WTC11 (cell line): ENCODE data around the gene NFIA. TPM values are rescaled to one million over a fixed set of nuclear protein-coding genes. Genes with fewer than 3 reads are reported as not detected.

Source experiments
- ATAC-seq: fragments of 200-7000 bp; cut with Tn5 transposase; 2 replicates; pipeline ENCODE4 v1.10.0; 2021; ENCODE audit warnings: mild to moderate bottlenecking, moderate library complexity
- CTCF ChIA-PET: fragments of 300-600 bp; sonication (Branson Sonifier 250); formaldehyde crosslinking; loops from one replicate; lab custom pipeline; 2021; ENCODE audit warnings: antibody characterized with exemption; lab: Charles Lee
- POLR2A ChIA-PET: fragments of 350-600 bp; sonication (Branson Sonifier 250); formaldehyde crosslinking; loops from one replicate; lab custom pipeline; 2021; ENCODE audit warnings: antibody characterized with exemption; lab: Charles Lee
- DNase-seq: peaks from one replicate; pipeline ENCODE4 v3.0.0; 2021; ENCODE audit warnings: low spot score
- H3K27ac Mint-ChIP-seq: 2 replicates; pipeline ENCODE4 v1.8.0; 2021; ENCODE audit warnings: mixed read lengths
- H3K27me3 Mint-ChIP-seq: 2 replicates; pipeline ENCODE4 v1.8.0; 2021; ENCODE audit warnings: low read depth, mild to moderate bottlenecking, moderate library complexity, mixed read lengths
- H3K36me3 Mint-ChIP-seq: 2 replicates; pipeline ENCODE4 v1.8.0; 2021; ENCODE audit warnings: mixed read lengths
- H3K4me1 Mint-ChIP-seq: 2 replicates; pipeline ENCODE4 v1.8.0; 2022; ENCODE audit warnings: mixed read lengths
- H3K4me3 Mint-ChIP-seq: 2 replicates; pipeline ENCODE4 v1.8.0; 2021; ENCODE audit warnings: mild to moderate bottlenecking, moderate library complexity, mixed read lengths
- H3K9me3 Mint-ChIP-seq: 2 replicates; pipeline ENCODE4 v1.8.0; 2021; ENCODE audit warnings: mixed read lengths
- AR ChIP-seq: fragments of 250-450 bp; sonication (Bioruptor Pico); IDR thresholded peaks from 2 replicates; pipeline ENCODE4 v1.9.0; 2021; ENCODE audit warnings: mild to moderate bottlenecking
- ATF1 ChIP-seq: sonication (generic); formaldehyde crosslinking; IDR thresholded peaks from 2 replicates; pipeline ENCODE4 v1.8.1; 2023; ENCODE audit warnings: mild to moderate bottlenecking, moderate library complexity, missing genetic modification reagents
- ESRRA ChIP-seq: sonication (generic); formaldehyde crosslinking; IDR thresholded peaks from 2 replicates; pipeline ENCODE4 v1.8.1; 2022; ENCODE audit warnings: mild to moderate bottlenecking, missing genetic modification reagents, borderline replicate concordance
- FOXJ3 ChIP-seq: sonication (generic); formaldehyde crosslinking; IDR thresholded peaks from 2 replicates; pipeline ENCODE4 v1.9.0; 2021; ENCODE audit warnings: missing genetic modification reagents, mild to moderate bottlenecking, borderline replicate concordance
- FOXP1 ChIP-seq: sonication (generic); formaldehyde crosslinking; IDR thresholded peaks from 2 replicates; pipeline ENCODE4 v1.8.0; 2022; ENCODE audit warnings: missing genetic modification reagents, mild to moderate bottlenecking, moderate library complexity, borderline replicate concordance
- IRF1 ChIP-seq: sonication (generic); formaldehyde crosslinking; IDR thresholded peaks from 2 replicates; pipeline ENCODE4 v1.8.0; 2023; ENCODE audit warnings: missing genetic modification reagents
- IRF2 ChIP-seq: sonication (generic); formaldehyde crosslinking; IDR thresholded peaks from 2 replicates; pipeline ENCODE4 v1.8.0; 2022; ENCODE audit warnings: low read depth, missing genetic modification reagents, borderline replicate concordance
- JUN ChIP-seq: sonication (generic); formaldehyde crosslinking; IDR thresholded peaks from 2 replicates; pipeline ENCODE4 v1.8.0; 2023; ENCODE audit warnings: mild to moderate bottlenecking, missing genetic modification reagents
- KAT7 ChIP-seq: sonication (generic); formaldehyde crosslinking; IDR thresholded peaks from 2 replicates; pipeline ENCODE4 v1.8.1; 2023; ENCODE audit warnings: missing genetic modification reagents, mild to moderate bottlenecking, borderline replicate concordance
- NFATC4 ChIP-seq: fragments of 250-450 bp; sonication (Bioruptor Pico); IDR thresholded peaks from 2 replicates; pipeline ENCODE4 v1.9.0; 2021; ENCODE audit warnings: mild to moderate bottlenecking
- NFE2L1 ChIP-seq: sonication (generic); formaldehyde crosslinking; IDR thresholded peaks from 2 replicates; pipeline ENCODE4 v1.8.1; 2023; ENCODE audit warnings: missing genetic modification reagents
- OVOL2 ChIP-seq: fragments of 250-450 bp; sonication (Bioruptor Pico); IDR thresholded peaks from 2 replicates; pipeline ENCODE4 v1.9.0; 2021; ENCODE audit warnings: mild to moderate bottlenecking, borderline replicate concordance
- RORB ChIP-seq: fragments of 250-450 bp; sonication (Bioruptor Pico); IDR thresholded peaks from 2 replicates; pipeline ENCODE4 v1.9.0; 2021; ENCODE audit warnings: mild to moderate bottlenecking
- SMAD3 ChIP-seq: sonication (generic); formaldehyde crosslinking; IDR thresholded peaks from 2 replicates; pipeline ENCODE4 v1.8.0; 2022; ENCODE audit warnings: missing genetic modification reagents, mild to moderate bottlenecking, borderline replicate concordance
- SOX15 ChIP-seq: fragments of 250-450 bp; sonication (Bioruptor Pico); IDR thresholded peaks from 2 replicates; pipeline ENCODE4 v1.9.0; 2021; ENCODE audit warnings: mild to moderate bottlenecking
- SP1 ChIP-seq: sonication (generic); formaldehyde crosslinking; conservative IDR thresholded peaks from 2 replicates; pipeline ENCODE4 v1.8.1; 2022; ENCODE audit warnings: missing genetic modification reagents
- TEAD4 ChIP-seq: sonication (generic); formaldehyde crosslinking; IDR thresholded peaks from 2 replicates; pipeline ENCODE4 v1.8.0; 2022; ENCODE audit warnings: mild to moderate bottlenecking, missing genetic modification reagents
- ZBTB21 ChIP-seq: sonication (generic); formaldehyde crosslinking; IDR thresholded peaks from 2 replicates; pipeline ENCODE4 v1.8.1; 2023; ENCODE audit warnings: mild to moderate bottlenecking, missing genetic modification reagents, borderline replicate concordance
- ZNF232 ChIP-seq: sonication (generic); formaldehyde crosslinking; IDR thresholded peaks from 2 replicates; pipeline ENCODE4 v1.8.0; 2022; ENCODE audit warnings: mild to moderate bottlenecking, missing genetic modification reagents
- ZNF263 ChIP-seq: sonication (generic); formaldehyde crosslinking; IDR thresholded peaks from 2 replicates; pipeline ENCODE4 v1.8.1; 2022; ENCODE audit warnings: low read depth, mild to moderate bottlenecking, moderate library complexity, missing genetic modification reagents
- total RNA-seq: library from RNA; stranded (reverse); gene quantifications from 3 replicates; pipeline ENCODE4 v1.2.3, GENCODE V29; 2021
- TF ChIP-seq, protein P1 (sequence below): sonication (generic); formaldehyde crosslinking; IDR thresholded peaks from 2 replicates; pipeline ENCODE4 v1.8.1; 2023; ENCODE audit warnings: mild to moderate bottlenecking, missing genetic modification reagents, moderate library complexity
- TF ChIP-seq, protein P2 (sequence below): fragments of 250-450 bp; sonication (Bioruptor Pico); IDR thresholded peaks from 2 replicates; pipeline ENCODE4 v1.9.0; 2021; ENCODE audit warnings: mild to moderate bottlenecking, borderline replicate concordance
- TF ChIP-seq, protein P3 (sequence below): sonication (generic); formaldehyde crosslinking; conservative IDR thresholded peaks from 2 replicates; pipeline ENCODE4 v1.8.1; 2022; ENCODE audit warnings: mild to moderate bottlenecking, missing genetic modification reagents

The NFIA gene
- total RNA-seq, 1 experiment from 2014 or later: 16.7 TPM

- ChIA-PET CTCF (no interaction called here), POLR2A (no interaction called here)
- Mint-ChIP-seq H3K27me3 (no peaks in the 10 kb centered on the region), H3K4me3 (no peak overlapping the region), H3K4me1 (peaks cover 29% of the 10 kb centered on the region), H3K9me3 (no peaks in the 10 kb centered on the region), H3K27ac (no peak overlapping the region), H3K36me3 (no peaks in the 10 kb centered on the region)
- TF ChIP-seq, protein P1, sequence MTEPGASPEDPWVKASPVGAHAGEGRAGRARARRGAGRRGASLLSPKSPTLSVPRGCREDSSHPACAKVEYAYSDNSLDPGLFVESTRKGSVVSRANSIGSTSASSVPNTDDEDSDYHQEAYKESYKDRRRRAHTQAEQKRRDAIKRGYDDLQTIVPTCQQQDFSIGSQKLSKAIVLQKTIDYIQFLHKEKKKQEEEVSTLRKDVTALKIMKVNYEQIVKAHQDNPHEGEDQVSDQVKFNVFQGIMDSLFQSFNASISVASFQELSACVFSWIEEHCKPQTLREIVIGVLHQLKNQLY (CRISPR knock-in tag): no peak
- TF ChIP-seq RORB (CRISPR knock-in tag) (no peak), SP1 (CRISPR knock-in tag) (no peak), ZBTB21 (CRISPR knock-in tag) (no peak), NFE2L1 (CRISPR knock-in tag) (no peak), JUN (CRISPR knock-in tag) (no peak), NFATC4 (CRISPR knock-in tag) (no peak), OVOL2 (CRISPR knock-in tag) (no peak), ATF1 (no peak), ZNF232 (CRISPR knock-in tag) (no peak), FOXP1 (CRISPR knock-in tag) (no peak), KAT7 (CRISPR knock-in tag) (no peak)
- TF ChIP-seq, protein P2, sequence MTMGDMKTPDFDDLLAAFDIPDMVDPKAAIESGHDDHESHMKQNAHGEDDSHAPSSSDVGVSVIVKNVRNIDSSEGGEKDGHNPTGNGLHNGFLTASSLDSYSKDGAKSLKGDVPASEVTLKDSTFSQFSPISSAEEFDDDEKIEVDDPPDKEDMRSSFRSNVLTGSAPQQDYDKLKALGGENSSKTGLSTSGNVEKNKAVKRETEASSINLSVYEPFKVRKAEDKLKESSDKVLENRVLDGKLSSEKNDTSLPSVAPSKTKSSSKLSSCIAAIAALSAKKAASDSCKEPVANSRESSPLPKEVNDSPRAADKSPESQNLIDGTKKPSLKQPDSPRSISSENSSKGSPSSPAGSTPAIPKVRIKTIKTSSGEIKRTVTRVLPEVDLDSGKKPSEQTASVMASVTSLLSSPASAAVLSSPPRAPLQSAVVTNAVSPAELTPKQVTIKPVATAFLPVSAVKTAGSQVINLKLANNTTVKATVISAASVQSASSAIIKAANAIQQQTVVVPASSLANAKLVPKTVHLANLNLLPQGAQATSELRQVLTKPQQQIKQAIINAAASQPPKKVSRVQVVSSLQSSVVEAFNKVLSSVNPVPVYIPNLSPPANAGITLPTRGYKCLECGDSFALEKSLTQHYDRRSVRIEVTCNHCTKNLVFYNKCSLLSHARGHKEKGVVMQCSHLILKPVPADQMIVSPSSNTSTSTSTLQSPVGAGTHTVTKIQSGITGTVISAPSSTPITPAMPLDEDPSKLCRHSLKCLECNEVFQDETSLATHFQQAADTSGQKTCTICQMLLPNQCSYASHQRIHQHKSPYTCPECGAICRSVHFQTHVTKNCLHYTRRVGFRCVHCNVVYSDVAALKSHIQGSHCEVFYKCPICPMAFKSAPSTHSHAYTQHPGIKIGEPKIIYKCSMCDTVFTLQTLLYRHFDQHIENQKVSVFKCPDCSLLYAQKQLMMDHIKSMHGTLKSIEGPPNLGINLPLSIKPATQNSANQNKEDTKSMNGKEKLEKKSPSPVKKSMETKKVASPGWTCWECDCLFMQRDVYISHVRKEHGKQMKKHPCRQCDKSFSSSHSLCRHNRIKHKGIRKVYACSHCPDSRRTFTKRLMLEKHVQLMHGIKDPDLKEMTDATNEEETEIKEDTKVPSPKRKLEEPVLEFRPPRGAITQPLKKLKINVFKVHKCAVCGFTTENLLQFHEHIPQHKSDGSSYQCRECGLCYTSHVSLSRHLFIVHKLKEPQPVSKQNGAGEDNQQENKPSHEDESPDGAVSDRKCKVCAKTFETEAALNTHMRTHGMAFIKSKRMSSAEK (CRISPR knock-in tag): no peak
- no peak for ATAC-seq
- DNase-seq: no peak
Observed at GRCh38 chr1:61445269-61445825, 363.0 kb downstream of the NFIA start.

GRCh38 chr1:61446531-61446991 lies 364.2 kb downstream of the NFIA start:
- no peak for ATAC-seq
- CTCF ChIA-PET: no interaction called here
- Mint-ChIP-seq H3K27ac (no peak overlapping the region), H3K9me3 (no peaks in the 10 kb centered on the region), H3K36me3 (no peaks in the 10 kb centered on the region), H3K27me3 (no peaks in the 10 kb centered on the region), H3K4me3 (no peak overlapping the region), H3K4me1 (peaks cover 40% of the 10 kb centered on the region)
- no peak for DNase-seq
- POLR2A ChIA-PET: no interaction called here
- no peak for TF ChIP-seq ZBTB21 (CRISPR knock-in tag)
- no peak for TF ChIP-seq IRF2 (CRISPR knock-in tag)
- no peak for TF ChIP-seq SOX15 (CRISPR knock-in tag)

- ChIA-PET POLR2A (interaction anchor here (0.6 kb wide), 1 partner anchor 291 kb away, joined by 3 read pairs; no protein-coding TSS in a partner anchor), CTCF (interaction anchor here (0.6 to 0.8 kb wide), 2 partner anchors 11 to 397 kb away, joined by 3 to 4 read pairs; no protein-coding TSS in a partner anchor)
- peaks cover 40% of the 10 kb centered on the region for H3K4me1 Mint-ChIP-seq
- H3K4me3 Mint-ChIP-seq: no peak overlapping the region
- H3K27me3 Mint-ChIP-seq: no peaks in the 10 kb centered on the region
- no peaks in the 10 kb centered on the region for H3K9me3 Mint-ChIP-seq
- no peak for DNase-seq
- H3K27ac Mint-ChIP-seq: no peak overlapping the region
- ATAC-seq: no peak
- no peaks in the 10 kb centered on the region for H3K36me3 Mint-ChIP-seq
- TF ChIP-seq TEAD4 (CRISPR knock-in tag) (no peak), AR (no peak), SMAD3 (CRISPR knock-in tag) (no peak), IRF1 (CRISPR knock-in tag) (no peak), ZNF263 (CRISPR knock-in tag) (no peak), ESRRA (CRISPR knock-in tag) (no peak), FOXJ3 (CRISPR knock-in tag) (no peak), NFATC4 (CRISPR knock-in tag) (no peak), IRF2 (CRISPR knock-in tag) (no peak)
- TF ChIP-seq, protein P3, sequence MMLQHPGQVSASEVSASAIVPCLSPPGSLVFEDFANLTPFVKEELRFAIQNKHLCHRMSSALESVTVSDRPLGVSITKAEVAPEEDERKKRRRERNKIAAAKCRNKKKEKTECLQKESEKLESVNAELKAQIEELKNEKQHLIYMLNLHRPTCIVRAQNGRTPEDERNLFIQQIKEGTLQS (CRISPR knock-in tag): no peak
Observed at GRCh38 chr1:61447106-61447967, 365.0 kb downstream of the NFIA start.
